HepG2 (cell line): ENCODE results near the gene PSMC3IP. TPM values are rescaled to one million over a fixed set of nuclear protein-coding genes. Genes with fewer than 3 reads are reported as not detected.

Experiments
- ARNT2 ChIP-seq: sonication (generic); formaldehyde crosslinking; IDR thresholded peaks from 2 replicates; pipeline ENCODE4 v1.8.0; 2022; ENCODE audit warnings: mild to moderate bottlenecking, low read depth, missing genetic modification reagents, moderate library complexity
- ATF7 ChIP-seq, 2 experiments: fragments of 450-650 bp in 1 of 2; sonication (generic) in 1 of 2; formaldehyde crosslinking in 1 of 2; IDR thresholded peaks; 2 replicates each; pipeline versions ENCODE4 v1.4.0 to v1.6.1; 2016 to 2020; ENCODE audit warnings: antibody characterized with exemption in 1 of 2, mild to moderate bottlenecking in 1 of 2, missing genetic modification reagents in 1 of 2
- IKZF1 ChIP-seq: fragments of 450-650 bp; IDR thresholded peaks from 2 replicates; pipeline ENCODE4 v1.7.1; 2016
- MIER2 ChIP-seq: IDR thresholded peaks from 2 replicates; pipeline ENCODE4 v1.6.1; 2016; ENCODE audit warnings: missing biosample characterization, missing genetic modification reagents
- NAIF1 ChIP-seq: sonication (generic); formaldehyde crosslinking; IDR thresholded peaks from 2 replicates; pipeline ENCODE4 v1.5.0; 2020; ENCODE audit warnings: mild to moderate bottlenecking, missing genetic modification reagents, borderline replicate concordance
- NCOA1 ChIP-seq: sonication (generic); formaldehyde crosslinking; IDR thresholded peaks from 2 replicates; pipeline ENCODE4 v1.9.0; 2021; ENCODE audit warnings: missing genetic modification reagents
- NONO ChIP-seq, 2 experiments: fragments of 450-650 bp in 1 of 2; sonication (generic) in 1 of 2; formaldehyde crosslinking in 1 of 2; IDR thresholded peaks in 1 of 2; conservative IDR thresholded peaks in 1 of 2; 2 replicates each; pipeline versions ENCODE4 v1.6.1 to v1.8.0; 2017 to 2022; ENCODE audit warnings: mild to moderate bottlenecking in 1 of 2, missing genetic modification reagents in 1 of 2, moderate library complexity in 1 of 2
- NR2F2 ChIP-seq: IDR thresholded peaks from 2 replicates; pipeline ENCODE4 v1.6.1; 2012; ENCODE audit warnings: low read depth, inconsistent platforms, borderline replicate concordance
- POLR2A ChIP-seq, 2 experiments: IDR thresholded peaks; 2 replicates each; pipeline ENCODE4 v1.6.1; 2011; ENCODE audit warnings: low read depth in 2 of 2, low read length in 2 of 2, mild to moderate bottlenecking in 1 of 2, moderate library complexity in 1 of 2; ENCODE audit not compliant: insufficient read depth in 1 of 2
- SIN3B ChIP-seq: fragments of 150-350 bp; IDR thresholded peaks from 2 replicates; pipeline ENCODE4 v1.6.1; 2014; ENCODE audit warnings: low read length
- SOX13 ChIP-seq, 3 experiments: fragments of 450-650 bp in 1 of 3; sonication (generic) in 1 of 3; formaldehyde crosslinking in 1 of 3; IDR thresholded peaks in 2 of 3; conservative IDR thresholded peaks in 1 of 3; 2 replicates each; pipeline versions ENCODE4 v1.5.0 to v1.6.1; 2016 to 2020; ENCODE audit warnings: antibody characterized with exemption in 1 of 3, mild to moderate bottlenecking in 1 of 3, missing compliant biosample characterization in 1 of 3, missing genetic modification reagents in 1 of 3, moderate library complexity in 1 of 3
- SRF ChIP-seq: IDR thresholded peaks from 2 replicates; pipeline ENCODE4 v1.6.1; 2011; ENCODE audit warnings: mild to moderate bottlenecking, low read depth, low read length, moderate library complexity
- ZFP1 ChIP-seq: IDR thresholded peaks from 2 replicates; pipeline ENCODE4 v1.6.1; 2016
- ZNF121 ChIP-seq: sonication (generic); formaldehyde crosslinking; IDR thresholded peaks from 2 replicates; pipeline ENCODE4 v1.5.0; 2020; ENCODE audit warnings: mild to moderate bottlenecking, missing genetic modification reagents
- ZNF33A ChIP-seq: sonication (generic); formaldehyde crosslinking; IDR thresholded peaks from 2 replicates; pipeline ENCODE4 v1.5.1; 2020; ENCODE audit warnings: missing genetic modification reagents, mild to moderate bottlenecking, moderate library complexity, borderline replicate concordance
- ZNF577 ChIP-seq: sonication (generic); formaldehyde crosslinking; IDR thresholded peaks from 2 replicates; pipeline ENCODE4 v1.4.0; 2020; ENCODE audit warnings: mild to moderate bottlenecking, low read depth, missing genetic modification reagents, borderline replicate concordance
- polyA plus RNA-seq, 8 experiments: library from polyadenylated mRNA; depleted of rRNA in 3 of 8; stranded (reverse) in 7 of 8; unstranded in 1 of 8; fragments of >200 nt; fragmentation: Illumina TruSeq in 4 of 8; extraction: Trizol in 4 of 8; gene quantifications; 2 replicates each; pipeline versions ENCODE4 v1.2.1 to v1.2.3, GENCODE V29; 2011 to 2016; ENCODE audit warnings: low read depth in 4 of 8, missing spikeins in 1 of 8, mixed read lengths in 1 of 8; ENCODE audit not compliant: insufficient read depth in 1 of 8
- total RNA-seq, 5 experiments: library from RNA; depleted of rRNA; stranded (reverse); fragments of >200 nt; fragmentation: Illumina TruSeq; extraction: Trizol; gene quantifications; 2 replicates each; pipeline ENCODE4 v1.2.3, GENCODE V29; 2016; ENCODE audit warnings: low read depth in 1 of 5
- TF ChIP-seq, protein P1 (sequence below): sonication (generic); formaldehyde crosslinking; IDR thresholded peaks from 2 replicates; pipeline ENCODE4 v1.4.0; 2020; ENCODE audit warnings: missing genetic modification reagents, borderline replicate concordance
- TF ChIP-seq, protein P2 (sequence below): sonication (generic); formaldehyde crosslinking; IDR thresholded peaks from 2 replicates; pipeline ENCODE4 v1.4.0; 2020; ENCODE audit warnings: mild to moderate bottlenecking, low read depth, missing genetic modification reagents
- TF ChIP-seq, protein P3 (sequence below): IDR thresholded peaks from 2 replicates; pipeline ENCODE4 v1.6.1; 2018; ENCODE audit warnings: missing genetic modification reagents, mild to moderate bottlenecking, missing compliant biosample characterization
- TF ChIP-seq, protein P4 (sequence below): IDR thresholded peaks from 2 replicates; pipeline ENCODE4 v1.6.1; 2012; ENCODE audit warnings: low read depth, low read length, improper control_type of control experiment

PSMC3IP gene
- total and polyA plus RNA-seq, 2 of the 13 experiments (the other 11 are each of a cell fraction or from before 2014, with no cell fraction given) = 6.5 to 22.4 TPM

DNA sequence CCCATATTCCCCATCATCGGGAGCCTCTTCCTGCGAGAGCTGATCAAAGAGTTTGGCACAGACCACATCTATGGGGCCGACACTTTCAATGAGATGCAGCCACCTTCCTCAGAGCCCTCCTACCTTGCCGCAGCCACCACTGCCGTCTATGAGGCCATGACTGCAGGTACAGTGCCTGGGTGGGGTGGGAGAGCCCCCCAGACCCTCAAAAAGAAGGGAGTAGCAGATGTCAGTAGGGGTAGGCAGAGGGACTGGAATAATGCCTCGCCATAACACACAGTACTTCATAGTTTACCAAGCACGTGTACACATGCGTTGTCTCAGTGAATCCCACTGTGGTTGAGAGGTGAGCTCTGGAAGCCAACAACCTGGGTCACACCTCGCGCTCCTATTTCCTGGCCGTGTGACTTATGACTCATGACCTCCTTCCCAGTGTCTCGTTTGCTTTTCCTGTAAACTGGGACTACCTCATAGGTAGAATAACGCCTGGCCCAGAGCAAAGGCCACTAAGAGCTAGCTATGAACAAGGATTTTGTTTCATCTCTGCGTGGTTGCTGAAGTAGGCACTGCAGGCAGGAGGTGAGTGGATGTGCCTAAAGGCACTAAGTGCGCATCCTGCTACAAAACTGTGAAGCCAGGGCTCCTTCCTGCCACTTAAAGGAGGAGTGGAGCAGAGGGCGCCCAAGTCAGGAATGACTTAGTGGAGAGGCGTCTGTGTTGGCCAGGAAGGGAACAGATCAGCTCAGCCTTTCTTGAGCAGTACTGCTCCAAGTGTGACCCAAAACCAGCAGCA lies 36.3 kb downstream of the PSMC3IP start (continued):
- TF ChIP-seq, protein P1, sequence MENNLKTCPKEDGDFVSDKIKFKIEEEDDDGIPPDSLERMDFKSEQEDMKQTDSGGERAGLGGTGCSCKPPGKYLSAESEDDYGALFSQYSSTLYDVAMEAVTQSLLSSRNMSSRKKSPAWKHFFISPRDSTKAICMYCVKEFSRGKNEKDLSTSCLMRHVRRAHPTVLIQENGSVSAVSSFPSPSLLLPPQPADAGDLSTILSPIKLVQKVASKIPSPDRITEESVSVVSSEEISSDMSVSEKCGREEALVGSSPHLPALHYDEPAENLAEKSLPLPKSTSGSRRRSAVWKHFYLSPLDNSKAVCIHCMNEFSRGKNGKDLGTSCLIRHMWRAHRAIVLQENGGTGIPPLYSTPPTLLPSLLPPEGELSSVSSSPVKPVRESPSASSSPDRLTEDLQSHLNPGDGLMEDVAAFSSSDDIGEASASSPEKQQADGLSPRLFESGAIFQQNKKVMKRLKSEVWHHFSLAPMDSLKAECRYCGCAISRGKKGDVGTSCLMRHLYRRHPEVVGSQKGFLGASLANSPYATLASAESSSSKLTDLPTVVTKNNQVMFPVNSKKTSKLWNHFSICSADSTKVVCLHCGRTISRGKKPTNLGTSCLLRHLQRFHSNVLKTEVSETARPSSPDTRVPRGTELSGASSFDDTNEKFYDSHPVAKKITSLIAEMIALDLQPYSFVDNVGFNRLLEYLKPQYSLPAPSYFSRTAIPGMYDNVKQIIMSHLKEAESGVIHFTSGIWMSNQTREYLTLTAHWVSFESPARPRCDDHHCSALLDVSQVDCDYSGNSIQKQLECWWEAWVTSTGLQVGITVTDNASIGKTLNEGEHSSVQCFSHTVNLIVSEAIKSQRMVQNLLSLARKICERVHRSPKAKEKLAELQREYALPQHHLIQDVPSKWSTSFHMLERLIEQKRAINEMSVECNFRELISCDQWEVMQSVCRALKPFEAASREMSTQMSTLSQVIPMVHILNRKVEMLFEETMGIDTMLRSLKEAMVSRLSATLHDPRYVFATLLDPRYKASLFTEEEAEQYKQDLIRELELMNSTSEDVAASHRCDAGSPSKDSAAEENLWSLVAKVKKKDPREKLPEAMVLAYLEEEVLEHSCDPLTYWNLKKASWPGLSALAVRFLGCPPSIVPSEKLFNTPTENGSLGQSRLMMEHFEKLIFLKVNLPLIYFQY (CRISPR knock-in tag) = peak; percentile 89; the same call in 1 of the 2 replicates
- TF ChIP-seq POLR2A (IDR thresholded peaks at IDR 0.05; ENCODE audit: insufficient read depth in 1 of 2, low read depth in 2 of 2, low read length in 2 of 2) = peak; percentile 63 to 64
- TF ChIP-seq, protein P2, sequence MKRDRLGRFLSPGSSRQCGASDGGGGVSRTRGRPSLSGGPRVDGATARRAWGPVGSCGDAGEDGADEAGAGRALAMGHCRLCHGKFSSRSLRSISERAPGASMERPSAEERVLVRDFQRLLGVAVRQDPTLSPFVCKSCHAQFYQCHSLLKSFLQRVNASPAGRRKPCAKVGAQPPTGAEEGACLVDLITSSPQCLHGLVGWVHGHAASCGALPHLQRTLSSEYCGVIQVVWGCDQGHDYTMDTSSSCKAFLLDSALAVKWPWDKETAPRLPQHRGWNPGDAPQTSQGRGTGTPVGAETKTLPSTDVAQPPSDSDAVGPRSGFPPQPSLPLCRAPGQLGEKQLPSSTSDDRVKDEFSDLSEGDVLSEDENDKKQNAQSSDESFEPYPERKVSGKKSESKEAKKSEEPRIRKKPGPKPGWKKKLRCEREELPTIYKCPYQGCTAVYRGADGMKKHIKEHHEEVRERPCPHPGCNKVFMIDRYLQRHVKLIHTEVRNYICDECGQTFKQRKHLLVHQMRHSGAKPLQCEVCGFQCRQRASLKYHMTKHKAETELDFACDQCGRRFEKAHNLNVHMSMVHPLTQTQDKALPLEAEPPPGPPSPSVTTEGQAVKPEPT (CRISPR knock-in tag) = no peak
- no peak for TF ChIP-seq NR2F2
- no peak for TF ChIP-seq SRF
- peak; percentile 56; the same call in 1 of the 2 replicates for TF ChIP-seq ZNF121 (CRISPR knock-in tag)
- TF ChIP-seq ZFP1 (CRISPR knock-in tag) = no peak; the same call in 1 of the 2 replicates
- 0 out of 2 replicates have a peak, but pooled peaks have one; percentile 1 for TF ChIP-seq ZNF33A (CRISPR knock-in tag)
- TF ChIP-seq, protein P3, sequence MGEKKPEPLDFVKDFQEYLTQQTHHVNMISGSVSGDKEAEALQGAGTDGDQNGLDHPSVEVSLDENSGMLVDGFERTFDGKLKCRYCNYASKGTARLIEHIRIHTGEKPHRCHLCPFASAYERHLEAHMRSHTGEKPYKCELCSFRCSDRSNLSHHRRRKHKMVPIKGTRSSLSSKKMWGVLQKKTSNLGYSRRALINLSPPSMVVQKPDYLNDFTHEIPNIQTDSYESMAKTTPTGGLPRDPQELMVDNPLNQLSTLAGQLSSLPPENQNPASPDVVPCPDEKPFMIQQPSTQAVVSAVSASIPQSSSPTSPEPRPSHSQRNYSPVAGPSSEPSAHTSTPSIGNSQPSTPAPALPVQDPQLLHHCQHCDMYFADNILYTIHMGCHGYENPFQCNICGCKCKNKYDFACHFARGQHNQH (CRISPR knock-in tag) = peak; percentile 86
- no peak for TF ChIP-seq ATF7 (IDR thresholded peaks at IDR 0.05)
- TF ChIP-seq ATF7 (CRISPR knock-in tag; IDR thresholded peaks at IDR 0.05) = 0 out of 2 replicates have a peak, but pooled peaks have one; percentile 56
- no peak for TF ChIP-seq IKZF1
- 0 out of 2 replicates have a peak, but pooled peaks have one; percentile 44 for TF ChIP-seq NAIF1 (CRISPR knock-in tag)
- TF ChIP-seq NONO (IDR thresholded peaks at IDR 0.05) = no peak
- peak; percentile 72 for TF ChIP-seq NONO (CRISPR knock-in tag; conservative IDR thresholded peaks at IDR 0.05)
- TF ChIP-seq ARNT2 (CRISPR knock-in tag) = peak; percentile 65
- no peak for TF ChIP-seq NCOA1 (CRISPR knock-in tag)
- TF ChIP-seq SOX13 (IDR thresholded peaks at IDR 0.05) = no peak
- peak; percentile 66 to 71; a peak in 1 of 4 replicates for TF ChIP-seq SOX13 (CRISPR knock-in tag; conservative IDR thresholded peaks at IDR 0.05 in 1 of 2, IDR thresholded peaks at IDR 0.05 in 1 of 2)
- TF ChIP-seq, protein P4, sequence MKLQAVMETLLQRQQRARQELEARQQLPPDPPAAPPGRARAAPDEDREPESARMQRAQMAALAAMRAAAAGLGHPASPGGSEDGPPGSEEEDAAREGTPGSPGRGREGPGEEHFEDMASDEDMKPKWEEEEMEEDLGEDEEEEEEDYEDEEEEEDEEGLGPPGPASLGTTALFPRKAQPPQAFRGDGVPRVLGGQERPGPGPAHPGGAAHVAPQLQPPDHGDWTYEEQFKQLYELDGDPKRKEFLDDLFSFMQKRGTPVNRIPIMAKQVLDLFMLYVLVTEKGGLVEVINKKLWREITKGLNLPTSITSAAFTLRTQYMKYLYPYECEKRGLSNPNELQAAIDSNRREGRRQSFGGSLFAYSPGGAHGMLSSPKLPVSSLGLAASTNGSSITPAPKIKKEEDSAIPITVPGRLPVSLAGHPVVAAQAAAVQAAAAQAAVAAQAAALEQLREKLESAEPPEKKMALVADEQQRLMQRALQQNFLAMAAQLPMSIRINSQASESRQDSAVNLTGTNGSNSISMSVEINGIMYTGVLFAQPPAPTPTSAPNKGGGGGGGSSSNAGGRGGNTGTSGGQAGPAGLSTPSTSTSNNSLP = 0 out of 2 replicates have a peak, but pooled peaks have one; percentile 15
- TF ChIP-seq MIER2 = peak; percentile 64
- TF ChIP-seq ZNF577 (CRISPR knock-in tag) = no peak
- TF ChIP-seq SIN3B = no peak
